Measurements from ENCODE around the gene RASL12. TPM values are rescaled to one million over a fixed set of nuclear protein-coding genes. Genes with fewer than 3 reads are reported as not detected.
A peak's percentile ranks its signal among the peaks of the same experiment; 100 is the strongest.
"Not testable (repeated sequence)": the region's sequence is repeated elsewhere in the genome, so short reads cannot be mapped to it uniquely, and the experiment has no call there.

RASL12 gene
- total RNA-seq, 8 experiments from 2014 or later = 0.05 to 0.73 (median 0.15) TPM; not detected in 3

- H3K4me3 ChIP-seq = no peak overlapping the region
- H3K4me1 ChIP-seq (replicated peaks in 1 of 2) = peaks cover 3 to 13% of the 10 kb centered on the region in 2 donors
- WGBS, 10 experiments = 80 to 100% (median 95%) methylated on average over 1 to 36 of the region's 85 CpGs; no CpG with 5 or more reads in 3 of the 10 experiments
- no peak for ATAC-seq (replicated peaks in 6 of 8)
- in situ Hi-C loops (cut with MboI; ENCODE audit: low pct_unique_long_range_greater_than_20kb in 2 of 9, low sequenced_read_pairs in 9 of 9, unreplicated experiment in 9 of 9) = no loop called here
- no peak overlapping the region for H3K27ac ChIP-seq
Observed at GRCh38 chr15:65077291-65077980, 9.6 kb upstream of the RASL12 start.

GRCh38 chr15:65076486-65077290 is 8.9 kb upstream of the RASL12 start, which contains the start of gene KBTBD13:
KBTBD13 (plus strand) TSS chr15:65076746; CDS start chr15:65076816, 70 bp downstream.
- no peak for ATAC-seq (replicated peaks in 6 of 8)
- Histone ChIP-seq H3K4me1 (replicated peaks in 1 of 2) (peaks cover 0 to 6% of the 10 kb centered on the region in 2 donors), H3K4me3 (no peak within 1 kb of the TSS), H3K27ac (no peak within 1 kb of the TSS)
- WGBS, 10 experiments = 85 to 100% (median 94%) methylated on average over 4 to 48 of the region's 73 CpGs; no CpG with 5 or more reads in 5 of the 10 experiments
- in situ Hi-C loops (cut with MboI; ENCODE audit: low pct_unique_long_range_greater_than_20kb in 2 of 9, low sequenced_read_pairs in 9 of 9, unreplicated experiment in 9 of 9) = no loop called here

- 41 to 95% (median 87%) methylated on average over 2 to 9 of the region's 12 CpGs; no CpG with 5 or more reads in 4 of the 10 experiments for WGBS, 10 experiments
- in situ Hi-C loops (cut with MboI; ENCODE audit: low pct_unique_long_range_greater_than_20kb in 2 of 9, low sequenced_read_pairs in 9 of 9, unreplicated experiment in 9 of 9); H3K27ac ChIP-seq; H3K4me3 ChIP-seq; ATAC-seq (replicated peaks in 6 of 8); H3K4me1 ChIP-seq (replicated peaks in 1 of 2): not testable (repeated sequence)
Observed at GRCh38 chr15:65075607-65076395, 8.0 kb upstream of the RASL12 start.

- H3K4me3 ChIP-seq; H3K27ac ChIP-seq; H3K4me1 ChIP-seq (replicated peaks in 1 of 2); ATAC-seq (replicated peaks in 6 of 8); in situ Hi-C loops (cut with MboI; ENCODE audit: low pct_unique_long_range_greater_than_20kb in 2 of 9, low sequenced_read_pairs in 9 of 9, unreplicated experiment in 9 of 9): not testable (repeated sequence)
- 80% methylated on average over 2 of the region's 22 CpGs; no CpG with 5 or more reads in 9 of the 10 experiments for WGBS, 10 experiments
Observed at GRCh38 chr15:65074946-65075345, 7.2 kb upstream of the RASL12 start.

DNA sequence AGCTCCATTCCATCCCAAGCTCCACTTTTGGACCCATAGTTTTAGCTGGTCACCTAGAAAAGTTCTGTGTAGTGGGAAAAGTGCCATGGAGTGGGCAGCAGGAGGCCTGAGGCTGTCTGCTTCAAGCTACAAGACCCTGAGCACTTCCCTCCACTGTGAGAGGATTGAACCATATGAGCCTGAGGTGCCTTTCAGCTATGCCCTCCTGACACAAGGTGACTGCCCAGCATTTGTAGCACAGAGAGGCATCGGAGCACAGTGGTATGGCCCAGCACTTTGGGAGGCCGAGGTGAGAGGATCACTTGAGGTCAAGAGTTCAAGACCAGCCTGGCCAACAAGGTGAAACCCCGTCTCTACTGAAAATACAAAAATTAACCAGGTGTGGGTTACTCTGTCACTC is 4.8 kb upstream of the RASL12 start:
- Histone ChIP-seq H3K4me3 (no peak overlapping the region), H3K27ac (no peak overlapping the region), H3K4me1 (replicated peaks in 1 of 2) (no peaks in the 10 kb centered on the region)
- ATAC-seq (replicated peaks in 6 of 8) = no peak
- in situ Hi-C loops (cut with MboI; ENCODE audit: low pct_unique_long_range_greater_than_20kb in 2 of 9, low sequenced_read_pairs in 9 of 9, unreplicated experiment in 9 of 9) = no loop called here
- 80 to 94% (median 81%) methylated on average over 1 to 3 of the region's 3 CpGs; no CpG with 5 or more reads in 5 of the 10 experiments for WGBS, 10 experiments

DNA sequence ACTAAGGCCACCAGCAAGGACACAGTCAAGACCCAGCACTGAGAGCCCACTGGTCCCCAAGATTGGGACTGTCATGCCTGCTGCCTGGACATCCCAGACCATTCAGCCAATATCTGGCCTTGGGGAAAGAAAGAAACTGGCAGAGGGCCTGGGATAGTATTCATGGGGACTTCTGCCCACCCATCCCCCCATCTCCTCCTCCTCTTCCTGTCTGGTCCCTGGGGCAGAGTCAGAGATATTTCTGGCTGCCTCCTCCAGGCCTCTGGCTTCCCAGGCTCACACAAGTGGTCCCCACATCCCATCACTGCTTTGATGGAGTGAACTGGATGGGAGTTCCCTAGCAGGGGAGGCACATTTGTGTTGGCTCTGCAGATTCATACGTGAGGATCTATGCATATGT is 4.2 kb upstream of the RASL12 start:
- Histone ChIP-seq H3K27ac (no peak overlapping the region), H3K4me1 (replicated peaks in 1 of 2) (no peaks in the 10 kb centered on the region), H3K4me3 (no peak overlapping the region)
- ATAC-seq (replicated peaks in 6 of 8) = no peak
- WGBS, 10 experiments = no CpG with 5 or more reads among the region's 1 CpG
- in situ Hi-C loops (cut with MboI; ENCODE audit: low pct_unique_long_range_greater_than_20kb in 2 of 9, low sequenced_read_pairs in 9 of 9, unreplicated experiment in 9 of 9) = no loop called here

DNA sequence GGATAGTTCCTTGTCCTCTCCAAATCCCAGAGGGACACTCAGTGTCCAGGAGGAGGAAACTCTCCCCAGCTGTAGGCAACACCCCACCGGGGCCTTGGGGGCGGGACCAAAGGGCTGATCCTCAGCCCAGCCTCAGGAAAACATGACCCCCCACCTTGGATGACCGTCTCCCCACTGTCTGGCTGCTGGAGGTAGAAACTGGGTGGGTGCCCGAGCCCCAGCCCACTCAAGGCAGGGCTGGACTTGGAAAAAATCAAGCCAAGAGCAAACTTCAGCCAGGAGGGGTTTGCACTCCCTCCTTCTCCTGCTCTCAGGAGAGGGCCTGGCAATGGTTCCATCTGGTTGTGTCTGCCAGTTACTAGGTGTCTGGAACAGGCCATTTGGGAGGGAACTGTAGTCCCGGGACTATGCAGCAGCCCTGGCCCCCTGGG is 3.6 kb upstream of the RASL12 start:
- ATAC-seq (replicated peaks in 6 of 8) = peak in 2 of 8 experiments; percentile 18 to 26
- 17 to 50% (median 33%) methylated on average over 1 of the region's 5 CpGs; no CpG with 5 or more reads in 7 of the 10 experiments for WGBS, 10 experiments
- Histone ChIP-seq H3K4me1 (replicated peaks in 1 of 2) (no peaks in the 10 kb centered on the region), H3K27ac (no peak overlapping the region), H3K4me3 (no peak overlapping the region)
- in situ Hi-C loops (cut with MboI; ENCODE audit: low pct_unique_long_range_greater_than_20kb in 2 of 9, low sequenced_read_pairs in 9 of 9, unreplicated experiment in 9 of 9) = no loop called here

DNA sequence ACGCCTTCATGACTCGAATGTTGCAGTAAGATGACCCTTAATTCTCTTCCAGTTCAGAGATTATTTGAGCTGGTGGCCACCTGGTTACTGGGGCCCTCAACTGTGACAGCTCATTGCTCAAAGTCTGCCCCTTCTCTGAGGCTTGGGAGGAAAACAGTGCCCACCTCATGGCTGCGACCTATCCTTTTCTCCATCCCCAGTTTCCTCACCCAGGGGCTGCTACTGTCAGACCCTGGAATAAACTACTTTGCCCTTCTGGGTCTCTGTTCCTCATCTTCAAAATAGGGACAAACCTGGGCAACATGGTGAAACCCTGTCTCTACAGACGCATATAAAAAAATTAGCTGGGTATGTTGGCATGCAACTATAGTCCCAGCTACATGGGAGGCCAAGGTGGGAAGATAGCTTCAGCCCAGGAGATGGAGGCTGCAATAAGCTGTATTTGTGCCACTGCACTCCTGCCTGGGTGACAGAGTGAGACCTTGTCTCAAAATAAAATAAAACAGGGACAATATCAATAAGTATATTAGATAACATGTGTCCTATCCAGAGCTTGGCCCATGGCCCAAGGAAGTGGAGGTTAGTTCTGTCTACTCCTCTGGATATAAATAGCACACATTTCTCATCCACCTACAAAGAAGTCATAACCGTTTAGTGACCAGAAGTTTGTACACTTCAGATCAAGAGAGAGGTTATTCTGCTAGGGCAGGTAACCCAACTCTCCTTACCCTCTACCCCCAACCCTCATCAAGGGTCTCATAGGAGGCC is 2.2 kb upstream of the RASL12 start:
- Histone ChIP-seq H3K4me3 (no peak overlapping the region), H3K27ac (no peak overlapping the region), H3K4me1 (replicated peaks in 1 of 2) (no peaks in the 10 kb centered on the region)
- ATAC-seq (replicated peaks in 6 of 8) = no peak
- in situ Hi-C loops (cut with MboI; ENCODE audit: low pct_unique_long_range_greater_than_20kb in 2 of 9, low sequenced_read_pairs in 9 of 9, unreplicated experiment in 9 of 9) = no loop called here
- WGBS, 10 experiments = 40 to 100% (median 72%) methylated on average over 1 to 5 of the region's 5 CpGs; no CpG with 5 or more reads in 2 of the 10 experiments

DNA sequence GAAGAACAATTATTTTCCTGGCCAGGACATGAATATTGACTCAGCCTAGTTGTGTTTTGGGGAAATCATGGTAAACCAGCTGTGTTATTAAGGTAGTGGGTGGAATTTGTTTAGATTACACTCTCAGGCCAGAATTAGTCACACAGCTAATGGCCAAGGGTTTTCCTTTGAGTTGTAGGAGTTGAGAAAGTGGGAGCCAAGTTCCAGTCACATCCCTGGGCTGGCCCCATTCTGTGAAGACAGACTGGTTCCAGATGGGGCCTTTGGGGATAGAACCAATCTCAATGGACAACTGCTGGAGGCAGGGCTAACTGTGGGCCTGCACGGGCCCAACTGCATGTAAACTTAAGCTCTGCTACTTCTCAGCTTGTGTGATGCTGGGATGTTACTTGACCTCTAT is 1.4 kb upstream of the RASL12 start:
- ATAC-seq (replicated peaks in 6 of 8) = peak in 2 of 8 experiments; percentile 66 to 78
- Histone ChIP-seq H3K4me3 (no peak overlapping the region), H3K4me1 (replicated peaks in 1 of 2) (no peaks in the 10 kb centered on the region), H3K27ac (no peak overlapping the region)
- no CpG with 5 or more reads among the region's 1 CpG for WGBS, 10 experiments
- in situ Hi-C loops (cut with MboI; ENCODE audit: low pct_unique_long_range_greater_than_20kb in 2 of 9, low sequenced_read_pairs in 9 of 9, unreplicated experiment in 9 of 9) = no loop called here

DNA sequence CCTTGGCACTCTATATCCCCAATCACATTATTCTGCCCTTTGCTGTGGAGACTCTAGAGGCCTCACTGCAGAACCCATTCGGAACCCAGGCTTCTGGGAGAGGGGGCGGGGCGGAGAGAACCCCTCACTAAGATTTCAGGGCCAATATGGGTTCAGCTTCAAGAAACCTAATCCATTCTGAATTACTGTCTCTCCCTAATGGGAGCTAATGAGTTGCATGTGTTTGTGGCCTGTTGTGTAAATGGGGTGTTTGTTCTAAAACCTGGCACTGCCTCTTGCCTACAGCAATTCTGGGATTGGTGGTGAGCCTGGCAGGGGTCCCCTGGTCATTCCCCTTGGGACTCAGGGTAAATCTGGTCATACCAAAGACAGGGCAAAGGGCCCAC is 605 bp upstream of the RASL12 start:
- in situ Hi-C loops (cut with MboI; ENCODE audit: low pct_unique_long_range_greater_than_20kb in 2 of 9, low sequenced_read_pairs in 9 of 9, unreplicated experiment in 9 of 9) = no loop called here
- Histone ChIP-seq H3K27ac (no peak overlapping the region), H3K4me1 (replicated peaks in 1 of 2) (no peaks in the 10 kb centered on the region), H3K4me3 (no peak overlapping the region)
- no peak for ATAC-seq (replicated peaks in 6 of 8)
- 17 to 100% (median 90%) methylated on average over 1 to 2 of the region's 3 CpGs; no CpG with 5 or more reads in 7 of the 10 experiments for WGBS, 10 experiments

- no peak overlapping the region for H3K4me3 ChIP-seq
- no peaks in the 10 kb centered on the region for H3K4me1 ChIP-seq (replicated peaks in 1 of 2)
- no peak overlapping the region for H3K27ac ChIP-seq
- WGBS, 10 experiments = 19 to 20% (median 20%) methylated on average over 1 to 6 of the region's 8 CpGs; no CpG with 5 or more reads in 7 of the 10 experiments
- no peak for ATAC-seq (replicated peaks in 6 of 8)
- in situ Hi-C loops (cut with MboI; ENCODE audit: low pct_unique_long_range_greater_than_20kb in 2 of 9, low sequenced_read_pairs in 9 of 9, unreplicated experiment in 9 of 9) = no loop called here
Observed at GRCh38 chr15:65067317-65067644, 510 bp downstream of the RASL12 start.

DNA sequence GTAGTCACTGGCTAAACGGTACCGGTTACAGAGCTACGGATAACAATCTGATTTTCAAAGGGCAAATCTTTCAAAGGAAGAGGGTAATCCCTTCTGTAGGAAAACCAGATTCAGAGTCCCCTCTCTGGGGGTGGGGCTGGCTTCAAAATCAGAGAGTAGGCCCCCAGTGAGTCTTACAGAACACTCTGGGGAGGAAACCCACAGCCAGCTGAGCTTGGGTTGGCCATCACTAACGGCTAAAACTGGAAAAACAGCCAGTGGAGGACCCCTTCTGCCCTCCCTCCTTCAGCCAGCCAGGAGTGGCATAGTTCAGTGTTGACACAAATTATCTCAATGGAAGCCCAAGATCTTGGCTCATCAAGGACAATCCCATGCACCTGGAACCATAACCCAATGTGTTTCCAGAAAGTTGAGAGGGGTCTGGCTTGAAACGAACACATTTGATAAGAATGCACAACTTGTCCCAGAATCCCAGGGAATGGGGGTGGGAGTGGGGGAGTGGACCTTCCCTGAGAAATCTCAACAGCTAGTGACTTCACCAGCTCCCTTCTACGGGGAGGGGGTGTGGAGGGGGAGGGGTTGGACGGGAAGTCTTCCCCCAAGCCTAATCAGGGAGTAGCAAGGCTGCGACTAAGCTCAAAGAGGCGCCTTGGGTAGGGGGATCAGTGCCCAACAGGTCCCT is 1.0 kb downstream of the RASL12 start:
- no peak for ATAC-seq (replicated peaks in 6 of 8)
- WGBS, 10 experiments = 7 to 81% (median 45%) methylated on average over 3 to 4 of the region's 9 CpGs; no CpG with 5 or more reads in 3 of the 10 experiments
- H3K4me1 ChIP-seq (replicated peaks in 1 of 2) = no peaks in the 10 kb centered on the region
- in situ Hi-C loops (cut with MboI; ENCODE audit: low pct_unique_long_range_greater_than_20kb in 2 of 9, low sequenced_read_pairs in 9 of 9, unreplicated experiment in 9 of 9) = no loop called here
- no peak overlapping the region for H3K4me3 ChIP-seq
- H3K27ac ChIP-seq = no peak overlapping the region
